ENCODE data around the gene NUP133.

Gene NUP133

DNA sequence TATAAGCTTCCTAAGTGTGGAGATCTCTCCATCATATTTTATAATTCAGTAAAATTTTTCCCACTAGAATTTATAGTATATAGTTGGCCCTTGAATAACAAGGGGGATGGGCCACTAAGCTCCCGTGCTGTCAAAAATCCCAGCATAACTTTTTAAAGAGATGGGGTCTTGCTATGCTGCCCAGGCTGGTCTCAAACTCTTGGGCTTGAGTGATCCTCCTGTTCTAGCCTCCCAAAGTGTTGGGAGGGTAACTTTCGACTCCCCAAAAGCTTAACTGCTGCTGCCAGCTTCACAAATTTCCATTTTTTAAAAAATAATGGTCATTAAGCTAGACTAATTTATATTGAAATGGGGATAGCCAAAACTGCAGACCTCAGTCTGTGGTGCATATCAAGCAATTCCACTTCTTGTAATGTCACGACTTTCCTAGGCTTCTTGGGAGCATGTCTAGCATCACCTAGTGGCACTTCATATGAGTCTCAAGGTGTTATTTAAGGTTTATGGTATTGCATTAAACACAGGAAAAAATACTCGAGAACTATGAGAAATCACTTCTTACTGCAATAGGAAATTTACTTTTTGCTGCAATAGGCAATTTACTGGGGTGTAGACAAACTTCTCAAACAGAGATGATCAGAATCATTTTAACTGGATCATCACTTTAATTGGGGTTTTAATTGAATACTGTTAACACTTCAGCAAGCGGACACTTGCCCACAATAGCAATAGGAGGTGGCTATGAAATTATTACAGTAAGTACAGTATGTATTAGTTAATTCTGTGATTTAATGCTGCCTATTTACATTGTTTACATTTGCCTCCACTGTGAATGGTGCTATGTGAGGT lies 55.0 kb downstream of the NUP133 start:
- Mint-ChIP-seq H3K27ac (no peak overlapping the region), H3K9me3 (no peaks in the 10 kb centered on the region), H3K27me3 (no peaks in the 10 kb centered on the region), H3K4me1 (peaks cover 2 to 4% of the 10 kb centered on the region in 2 donors), H3K36me3 (peaks cover 19 to 38% of the 10 kb centered on the region in 2 donors), H3K4me3 (no peak overlapping the region)
- ATAC-seq (replicated peaks) (no peak), DNase-seq (no peak)

DNA sequence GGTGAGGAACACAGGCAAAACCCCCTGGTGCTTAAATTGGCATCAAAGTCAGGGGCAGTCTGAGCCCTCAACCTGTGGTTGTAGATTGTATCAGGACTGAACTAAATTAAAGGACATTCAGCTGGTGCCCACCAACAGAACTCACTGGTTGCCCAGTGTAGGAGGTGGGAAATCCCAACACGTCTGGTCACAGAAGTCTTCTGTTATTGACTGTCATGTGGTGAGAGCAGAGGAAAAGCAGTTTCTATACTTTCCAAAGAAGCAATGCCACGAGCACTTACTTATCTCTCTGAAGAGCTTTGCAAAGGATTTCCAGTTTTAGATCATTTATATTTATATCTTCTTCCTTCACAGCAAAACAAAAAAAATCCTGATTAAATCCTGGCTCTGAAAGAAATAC lies 59.3 kb downstream of the NUP133 start:
- Mint-ChIP-seq H3K27me3 (no peaks in the 10 kb centered on the region), H3K36me3 (peaks cover 18 to 40% of the 10 kb centered on the region in 2 donors), H3K4me3 (no peak overlapping the region), H3K4me1 (no peaks in the 10 kb centered on the region), H3K27ac (no peak overlapping the region), H3K9me3 (no peaks in the 10 kb centered on the region)
- ATAC-seq (replicated peaks) (no peak), DNase-seq (no peak)

DNA sequence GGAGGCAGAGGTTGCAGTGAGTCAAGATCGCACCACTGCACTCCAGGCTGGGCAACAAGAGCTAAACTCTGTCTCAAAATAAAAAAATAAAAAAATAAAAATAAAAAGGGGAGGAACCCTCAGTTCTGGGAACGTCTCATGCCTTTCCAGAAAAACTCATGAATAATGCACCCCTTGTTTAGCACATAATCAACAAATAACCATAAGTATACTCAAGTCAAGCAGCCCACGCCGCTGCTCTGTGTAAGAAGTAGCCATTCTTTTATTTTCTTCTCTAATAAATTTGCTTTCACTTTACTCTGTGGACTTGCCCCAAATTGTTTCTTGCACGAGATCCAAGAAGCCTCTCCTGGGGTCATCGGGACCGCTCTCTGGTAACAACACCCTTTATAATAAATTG lies 59.8 kb downstream of the NUP133 start:
- H3K9me3 Mint-ChIP-seq, result no peaks in the 10 kb centered on the region
- ATAC-seq (replicated peaks) (no peak), DNase-seq (no peak)
- H3K27me3 Mint-ChIP-seq, result no peaks in the 10 kb centered on the region
- H3K4me3 Mint-ChIP-seq, result no peak overlapping the region
- H3K36me3 Mint-ChIP-seq, result peaks cover 18 to 40% of the 10 kb centered on the region in 2 donors
- no peak overlapping the region for H3K27ac Mint-ChIP-seq
- no peaks in the 10 kb centered on the region for H3K4me1 Mint-ChIP-seq

DNA sequence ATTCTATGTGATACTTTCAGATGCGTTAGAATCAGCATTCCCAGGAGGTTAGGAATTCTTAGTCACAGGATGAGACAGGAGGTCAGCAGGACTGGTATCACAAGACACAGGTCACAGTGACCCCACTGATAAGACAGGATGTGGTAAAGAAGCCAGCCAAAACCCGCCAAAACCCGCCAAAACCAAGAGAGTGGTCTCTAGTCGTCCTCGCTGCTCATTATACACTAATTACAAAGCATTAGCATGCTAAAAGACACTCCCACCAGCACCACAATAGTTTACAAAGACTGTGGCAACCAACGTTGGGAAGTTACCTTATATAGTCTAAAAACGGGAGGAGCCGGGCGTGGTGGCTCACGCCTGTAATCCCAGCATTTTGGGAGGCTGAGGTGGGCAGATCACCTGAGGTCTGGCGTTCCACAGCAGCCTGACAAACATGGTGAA lies 60.3 kb downstream of the NUP133 start:
- Mint-ChIP-seq H3K27ac (no peak overlapping the region), H3K36me3 (peaks cover 17 to 40% of the 10 kb centered on the region in 2 donors), H3K9me3 (no peaks in the 10 kb centered on the region), H3K4me3 (no peak overlapping the region), H3K4me1 (no peaks in the 10 kb centered on the region), H3K27me3 (no peaks in the 10 kb centered on the region)
- no peak for ATAC-seq (replicated peaks)
- no peak for DNase-seq

DNA sequence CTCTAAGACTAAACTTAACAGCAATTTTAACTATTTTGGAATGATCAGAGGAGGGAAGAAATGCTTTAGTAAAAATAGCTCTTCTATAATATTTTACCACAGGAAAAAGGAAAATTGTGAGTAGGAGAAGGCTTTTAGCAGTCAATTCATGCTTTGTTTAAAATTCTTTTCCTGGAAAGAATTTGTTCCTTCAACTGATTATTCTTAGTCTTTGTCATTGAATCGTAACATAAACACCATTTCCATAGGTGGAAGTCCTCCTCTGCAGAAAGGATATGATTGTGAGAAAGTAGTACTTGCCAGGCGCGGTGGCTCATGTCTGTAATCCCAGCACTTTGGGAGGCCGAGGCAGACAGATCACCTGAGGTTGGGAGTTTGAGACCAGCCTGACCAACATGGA lies 62.3 kb downstream of the NUP133 start:
- DNase-seq, result no peak
- no peaks in the 10 kb centered on the region for H3K27me3 Mint-ChIP-seq
- peaks cover 21 to 39% of the 10 kb centered on the region in 2 donors for H3K36me3 Mint-ChIP-seq
- H3K27ac Mint-ChIP-seq, result no peak overlapping the region
- no peak overlapping the region for H3K4me3 Mint-ChIP-seq
- no peaks in the 10 kb centered on the region for H3K9me3 Mint-ChIP-seq
- ATAC-seq (replicated peaks), result no peak
- H3K4me1 Mint-ChIP-seq, result peaks cover 4 to 9% of the 10 kb centered on the region in 2 donors

DNA sequence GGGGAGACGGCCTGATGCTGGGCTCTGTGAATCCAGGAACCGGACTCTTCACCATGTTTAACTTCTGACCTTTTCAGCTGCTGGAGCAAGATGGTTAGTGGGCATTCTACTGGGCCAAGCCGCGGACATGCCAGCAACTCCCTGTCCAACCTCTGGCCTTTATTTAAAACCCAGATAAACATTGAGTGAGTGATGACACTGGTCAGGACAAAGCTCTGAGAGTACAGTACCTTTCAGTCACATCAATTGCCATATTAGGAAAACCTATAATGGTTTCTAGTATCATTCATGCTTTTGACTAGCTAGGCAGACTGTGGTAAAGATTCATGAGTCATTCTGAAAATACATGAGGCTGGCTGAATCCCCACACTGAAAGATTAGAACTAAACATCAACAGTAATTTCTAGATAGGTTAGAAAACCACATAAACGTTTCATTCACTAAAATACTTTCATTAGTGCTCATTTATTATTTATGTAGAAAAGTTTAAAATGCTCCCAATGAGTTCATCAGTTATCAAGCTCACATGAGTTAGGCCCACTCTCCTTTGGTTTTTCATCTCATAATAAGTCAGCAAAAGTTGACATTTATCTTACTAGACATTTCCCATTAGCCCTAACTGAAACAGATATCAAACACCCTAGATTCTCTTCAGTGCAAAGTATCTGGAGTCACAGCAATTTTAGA lies 67.1 kb downstream of the NUP133 start:
- H3K9me3 Mint-ChIP-seq, result no peaks in the 10 kb centered on the region
- peaks cover 31 to 38% of the 10 kb centered on the region in 2 donors for H3K36me3 Mint-ChIP-seq
- ATAC-seq (replicated peaks), result peak; percentile 95
- H3K27me3 Mint-ChIP-seq, result peaks cover 0 to 8% of the 10 kb centered on the region in 2 donors
- peak; percentile 16 for DNase-seq
- peak overlapping the region; percentile 44 to 63 for H3K4me3 Mint-ChIP-seq
- H3K27ac Mint-ChIP-seq, result peak overlapping the region; percentile 95
- H3K4me1 Mint-ChIP-seq, result peaks cover 13 to 26% of the 10 kb centered on the region in 2 donors

DNA sequence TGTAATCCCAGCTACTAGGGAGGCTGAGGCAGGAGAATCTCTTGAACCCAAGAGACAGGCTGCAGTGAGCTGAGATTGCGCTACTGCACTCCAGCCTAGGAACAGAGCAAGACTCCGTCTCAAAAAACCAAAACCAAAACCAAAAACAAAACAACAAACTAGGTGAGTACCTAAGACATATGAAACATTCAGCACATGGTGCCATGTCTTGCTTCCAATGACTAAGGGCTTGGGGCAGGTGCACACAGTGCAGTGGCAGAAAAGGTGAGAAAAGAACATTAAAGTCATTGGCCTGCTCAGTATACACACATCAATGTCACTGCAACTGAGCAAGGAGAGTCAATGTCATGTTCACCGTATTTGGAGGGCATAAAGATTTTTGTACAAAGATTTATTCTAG lies 70.1 kb downstream of the NUP133 start:
- DNase-seq, result no peak
- Mint-ChIP-seq H3K4me1 (peaks cover 16 to 33% of the 10 kb centered on the region in 2 donors), H3K27me3 (peaks cover 18 to 31% of the 10 kb centered on the region in 2 donors), H3K9me3 (no peaks in the 10 kb centered on the region), H3K4me3 (no peak overlapping the region), H3K27ac (no peak overlapping the region), H3K36me3 (peaks cover 22 to 25% of the 10 kb centered on the region in 2 donors)
- ATAC-seq (replicated peaks), result no peak

DNA sequence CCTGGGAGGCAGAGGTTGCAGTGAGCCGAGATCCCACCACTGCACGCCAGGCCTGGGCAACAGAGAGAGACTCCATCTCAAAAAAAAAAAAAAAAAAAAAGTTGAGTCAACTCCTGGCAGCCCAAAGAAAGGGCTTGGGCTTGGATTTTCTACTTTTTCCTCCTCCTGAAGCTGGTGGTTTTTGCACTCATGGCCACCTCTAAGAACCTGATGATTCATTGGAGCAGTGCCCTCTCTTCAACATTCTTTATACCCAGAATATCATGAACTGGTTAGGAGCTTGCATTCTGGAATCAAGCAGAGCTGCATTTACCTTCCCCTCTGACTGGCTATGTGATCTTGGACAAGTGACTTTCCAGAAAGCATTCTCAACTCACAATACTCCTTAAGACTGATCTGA lies 70.7 kb downstream of the NUP133 start:
- Mint-ChIP-seq H3K36me3 (peaks cover 22 to 25% of the 10 kb centered on the region in 2 donors), H3K27ac (no peak overlapping the region), H3K9me3 (no peaks in the 10 kb centered on the region), H3K4me1 (peaks cover 16 to 39% of the 10 kb centered on the region in 2 donors), H3K27me3 (peaks cover 20 to 36% of the 10 kb centered on the region in 2 donors), H3K4me3 (no peak overlapping the region)
- ATAC-seq (replicated peaks) (no peak), DNase-seq (no peak)

DNA sequence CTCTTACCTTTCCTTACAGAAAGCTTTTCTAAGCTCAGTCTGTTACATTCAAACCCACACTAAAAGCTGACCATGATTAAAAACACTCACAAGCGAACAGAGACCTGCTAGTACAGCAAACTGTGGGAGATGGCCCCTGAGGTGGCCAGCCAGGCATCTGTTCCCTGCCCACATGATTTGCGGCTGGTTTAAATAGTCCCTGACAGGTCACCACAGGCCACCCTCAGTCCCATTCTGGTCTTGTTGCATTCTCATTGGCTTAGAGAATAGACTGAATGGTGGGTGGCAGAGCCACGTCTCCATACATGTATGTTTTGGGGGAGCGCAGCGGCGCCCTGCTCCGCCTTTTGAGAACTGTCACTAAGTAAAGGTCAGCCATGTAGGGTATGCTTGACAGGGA lies 71.9 kb downstream of the NUP133 start:
- H3K27ac Mint-ChIP-seq, result no peak overlapping the region
- peaks cover 21 to 26% of the 10 kb centered on the region in 2 donors for H3K36me3 Mint-ChIP-seq
- H3K4me1 Mint-ChIP-seq, result peaks cover 21 to 47% of the 10 kb centered on the region in 2 donors
- no peaks in the 10 kb centered on the region for H3K9me3 Mint-ChIP-seq
- DNase-seq (no peak), ATAC-seq (replicated peaks) (no peak)
- H3K4me3 Mint-ChIP-seq, result no peak overlapping the region
- H3K27me3 Mint-ChIP-seq, result peaks cover 33 to 49% of the 10 kb centered on the region in 2 donors

DNA sequence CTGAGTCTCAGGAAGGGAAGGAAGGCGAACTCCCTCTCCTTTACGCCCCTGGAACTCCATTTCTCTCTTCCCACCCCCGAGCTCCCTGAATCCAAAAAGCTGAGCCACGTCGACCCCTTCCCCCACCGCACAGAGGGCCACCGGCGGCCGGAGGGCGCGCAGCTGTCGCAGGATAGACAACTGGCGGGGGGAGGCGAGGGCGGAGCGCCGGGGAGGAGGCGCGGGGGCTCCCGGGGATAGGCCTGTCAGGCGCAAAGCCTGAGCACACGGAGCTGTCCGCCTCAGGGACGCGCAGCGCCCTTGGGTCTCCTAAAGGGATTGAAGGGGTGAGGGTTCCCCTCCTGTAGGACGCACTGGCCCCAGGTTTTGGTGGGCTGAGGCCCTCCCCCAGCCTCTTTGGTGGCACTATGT lies 73.5 kb downstream of the NUP133 start:
- Mint-ChIP-seq H3K36me3 (peaks cover 15 to 18% of the 10 kb centered on the region in 2 donors), H3K4me3 (peak overlapping the region; percentile 19 to 47), H3K27ac (no peak overlapping the region), H3K4me1 (peaks cover 16 to 40% of the 10 kb centered on the region in 2 donors), H3K9me3 (no peaks in the 10 kb centered on the region), H3K27me3 (peaks cover 46 to 62% of the 10 kb centered on the region in 2 donors)
- DNase-seq (no peak), ATAC-seq (replicated peaks) (no peak)

DNA sequence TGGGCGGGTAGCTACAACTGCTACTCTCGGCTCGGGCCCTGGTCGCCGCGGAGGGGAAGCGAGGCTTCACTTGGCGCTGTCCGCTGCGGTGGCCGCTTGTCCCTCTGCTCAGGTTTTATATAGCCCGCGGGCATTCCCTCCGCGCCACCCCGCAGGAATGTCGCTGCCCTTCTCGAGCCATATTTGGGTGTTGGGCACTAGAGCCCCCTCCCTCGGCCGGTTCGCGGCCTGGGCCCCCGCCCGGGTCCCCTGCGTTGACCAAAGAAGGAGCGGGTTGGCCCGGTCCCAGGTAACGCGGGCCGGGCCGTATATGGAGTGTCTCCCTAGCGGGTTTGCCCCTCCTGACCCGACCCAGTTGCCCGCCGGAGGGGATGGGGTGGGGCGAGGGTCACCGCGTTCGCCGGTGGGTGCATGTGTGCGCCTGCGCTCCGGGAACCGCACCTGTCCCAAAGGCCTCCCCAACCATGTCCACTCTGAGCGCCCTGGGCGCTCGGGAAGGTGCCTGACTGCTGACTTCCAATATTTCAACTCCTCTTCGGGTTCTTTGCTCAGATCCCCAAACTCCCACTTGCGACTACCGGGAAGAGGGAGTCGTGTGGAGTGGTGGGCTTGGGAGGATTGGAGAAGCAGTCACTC lies 74.0 kb downstream of the NUP133 start, which contains the start of gene ACTA1:
TSS of gene ACTA1 (minus strand) at position 90 of the 636 bp plus-strand sequence. CDS start 979 bp downstream, outside the sequence.
- no peaks in the 10 kb centered on the region for H3K9me3 Mint-ChIP-seq
- H3K4me3 Mint-ChIP-seq, result peak within 1 kb of the TSS; percentile 25 to 47

DNA sequence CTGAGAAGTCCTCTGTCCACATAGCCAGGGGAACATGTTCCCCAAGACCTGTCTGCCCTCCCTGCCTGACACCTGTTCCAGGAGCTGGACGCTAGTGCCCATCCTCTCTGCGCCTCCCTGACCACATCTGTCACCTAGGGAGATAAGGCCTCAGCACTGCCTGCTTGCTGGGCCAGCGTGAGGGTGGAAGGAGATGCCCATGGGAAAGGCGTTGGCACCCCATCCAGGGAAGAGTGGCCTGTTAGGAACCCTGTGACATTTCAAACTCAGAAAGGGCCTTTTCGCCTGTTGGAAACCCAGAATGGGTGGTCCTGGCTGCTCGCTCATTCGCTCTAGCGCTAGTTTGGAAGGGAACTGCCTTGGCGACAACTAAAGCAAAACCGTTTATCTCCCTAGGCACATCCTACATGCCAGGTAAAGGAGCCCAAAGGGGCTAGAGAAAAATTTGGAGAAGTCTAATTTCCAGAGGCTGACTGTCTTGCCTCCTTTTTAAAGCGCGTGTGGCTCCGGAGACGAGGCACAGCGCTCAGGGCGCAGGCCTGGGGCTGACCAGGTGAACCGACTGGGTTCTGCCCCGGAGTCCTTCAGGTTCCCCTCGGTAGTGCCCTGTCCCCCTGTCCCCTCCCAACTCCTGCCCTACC lies 74.7 kb downstream of the NUP133 start:
- Mint-ChIP-seq H3K4me1 (peaks cover 16 to 35% of the 10 kb centered on the region in 2 donors), H3K36me3 (peaks cover 11 to 12% of the 10 kb centered on the region in 2 donors), H3K9me3 (no peaks in the 10 kb centered on the region), H3K27me3 (peaks cover 48 to 65% of the 10 kb centered on the region in 2 donors), H3K27ac (peak overlapping the region; percentile 42), H3K4me3 (peak overlapping the region; percentile 6 to 25)
- DNase-seq, result no peak
- peak in 1 of 2 donors; percentile 17 for ATAC-seq (replicated peaks)

More for the DNA sequence above, 74.0 kb downstream of the NUP133 start, which contains the start of gene ACTA1:
- peaks cover 16 to 40% of the 10 kb centered on the region in 2 donors for H3K4me1 Mint-ChIP-seq
- peaks cover 15 to 17% of the 10 kb centered on the region in 2 donors for H3K36me3 Mint-ChIP-seq
- ATAC-seq (replicated peaks) (peak in 1 of 2 donors; percentile 5), DNase-seq (no peak)
- H3K27me3 Mint-ChIP-seq, result peaks cover 46 to 62% of the 10 kb centered on the region in 2 donors
- H3K27ac Mint-ChIP-seq, result peak within 1 kb of the TSS; percentile 42

DNA sequence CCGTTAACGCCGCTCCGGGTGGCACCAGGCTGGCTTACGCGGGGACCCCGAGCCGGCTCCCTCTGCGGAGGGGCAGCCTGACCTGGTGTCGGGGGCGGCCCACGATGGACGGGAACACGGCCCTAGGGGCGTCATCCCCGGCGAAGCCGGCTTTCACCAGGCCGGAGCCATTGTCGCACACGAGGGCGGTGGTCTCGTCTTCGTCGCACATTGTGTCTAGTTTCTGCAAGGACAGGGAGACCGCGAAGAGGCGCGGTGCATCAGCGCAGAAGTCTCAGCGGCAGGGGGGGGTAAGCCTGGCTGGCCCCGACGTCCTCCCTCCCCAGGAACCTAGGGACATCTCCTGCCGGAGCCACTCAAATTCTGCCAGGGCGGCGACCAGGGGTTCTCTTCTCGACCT lies 75.2 kb downstream of the NUP133 start:
- DNase-seq (no peak), ATAC-seq (replicated peaks) (no peak)
- H3K9me3 Mint-ChIP-seq, result no peaks in the 10 kb centered on the region
- peaks cover 16 to 35% of the 10 kb centered on the region in 2 donors for H3K4me1 Mint-ChIP-seq
- H3K4me3 Mint-ChIP-seq, result peak overlapping the region in 1 of 2 donors; percentile 25
- peak overlapping the region; percentile 42 for H3K27ac Mint-ChIP-seq
- peaks cover 7 to 9% of the 10 kb centered on the region in 2 donors for H3K36me3 Mint-ChIP-seq
- H3K27me3 Mint-ChIP-seq, result peaks cover 54 to 70% of the 10 kb centered on the region in 2 donors

DNA sequence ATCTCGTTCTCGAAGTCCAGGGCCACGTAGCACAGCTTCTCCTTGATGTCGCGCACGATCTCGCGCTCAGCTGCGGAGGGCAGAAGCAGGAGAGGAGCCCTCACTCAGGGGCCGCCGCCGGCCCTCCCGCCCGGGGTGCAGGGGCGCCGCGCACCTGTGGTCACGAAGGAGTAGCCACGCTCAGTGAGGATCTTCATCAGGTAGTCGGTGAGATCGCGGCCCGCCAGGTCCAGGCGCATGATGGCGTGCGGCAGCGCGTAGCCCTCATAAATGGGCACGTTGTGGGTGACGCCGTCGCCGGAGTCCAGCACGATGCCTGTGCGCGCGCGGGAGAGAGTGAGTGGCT lies 76.1 kb downstream of the NUP133 start:
- peak overlapping the region; percentile 64 to 83 for H3K4me3 Mint-ChIP-seq
- peaks cover 60 to 75% of the 10 kb centered on the region in 2 donors for H3K27me3 Mint-ChIP-seq
- H3K9me3 Mint-ChIP-seq, result no peaks in the 10 kb centered on the region

More for the DNA sequence above, 76.1 kb downstream of the NUP133 start:
- Mint-ChIP-seq H3K27ac (peak overlapping the region; percentile 39), H3K36me3 (peaks cover 6 to 8% of the 10 kb centered on the region in 2 donors), H3K4me1 (peaks cover 16 to 35% of the 10 kb centered on the region in 2 donors)
- DNase-seq (no peak), ATAC-seq (replicated peaks) (no peak)

Data from stimulated activated naive B cell treated with anti-CD40 and anti-IgM and Interleukin-4, amounts not matched to agents 10 μg/mL and 1 μg/mL and 100 μg/mL, for 72 hours (primary cell).